ENCODE results near the gene NTF3.

DNA sequence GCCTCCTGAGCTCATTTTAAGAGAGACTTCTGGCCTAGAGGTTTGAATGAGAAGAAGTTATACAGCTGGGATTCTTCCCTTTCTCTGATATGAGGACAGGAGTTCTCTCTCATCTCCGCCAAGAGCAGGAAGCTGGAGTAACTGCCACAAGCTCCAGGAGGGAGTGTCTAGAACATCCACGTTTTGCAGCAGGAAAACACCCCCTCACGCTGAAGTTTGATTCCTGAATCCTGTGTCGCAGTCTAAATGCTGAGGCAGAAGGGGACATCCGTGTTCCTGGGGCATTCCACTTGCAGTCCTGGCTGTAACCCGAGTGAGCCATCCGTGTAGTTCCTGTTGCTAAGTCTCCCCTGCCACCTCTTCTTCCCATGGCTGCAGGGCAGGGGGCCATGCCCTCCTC lies 38.3 kb downstream of the NTF3 start:
- TF ChIP-seq, protein P1, sequence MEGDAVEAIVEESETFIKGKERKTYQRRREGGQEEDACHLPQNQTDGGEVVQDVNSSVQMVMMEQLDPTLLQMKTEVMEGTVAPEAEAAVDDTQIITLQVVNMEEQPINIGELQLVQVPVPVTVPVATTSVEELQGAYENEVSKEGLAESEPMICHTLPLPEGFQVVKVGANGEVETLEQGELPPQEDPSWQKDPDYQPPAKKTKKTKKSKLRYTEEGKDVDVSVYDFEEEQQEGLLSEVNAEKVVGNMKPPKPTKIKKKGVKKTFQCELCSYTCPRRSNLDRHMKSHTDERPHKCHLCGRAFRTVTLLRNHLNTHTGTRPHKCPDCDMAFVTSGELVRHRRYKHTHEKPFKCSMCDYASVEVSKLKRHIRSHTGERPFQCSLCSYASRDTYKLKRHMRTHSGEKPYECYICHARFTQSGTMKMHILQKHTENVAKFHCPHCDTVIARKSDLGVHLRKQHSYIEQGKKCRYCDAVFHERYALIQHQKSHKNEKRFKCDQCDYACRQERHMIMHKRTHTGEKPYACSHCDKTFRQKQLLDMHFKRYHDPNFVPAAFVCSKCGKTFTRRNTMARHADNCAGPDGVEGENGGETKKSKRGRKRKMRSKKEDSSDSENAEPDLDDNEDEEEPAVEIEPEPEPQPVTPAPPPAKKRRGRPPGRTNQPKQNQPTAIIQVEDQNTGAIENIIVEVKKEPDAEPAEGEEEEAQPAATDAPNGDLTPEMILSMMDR (IDR thresholded peaks at IDR 0.05; ENCODE audit: borderline replicate concordance, extremely low read depth, low read length, poor library complexity, severe bottlenecking): no peak
- TF ChIP-seq EZH2 (IDR thresholded peaks at IDR 0.05; ENCODE audit: borderline replicate concordance, low read depth, low read length, severe bottlenecking): no peak

Data from DND-41 (cell line).